BLaER1 (cell line): ENCODE measurements around the gene FTO.

Experiments
- H3K27ac ChIP-seq: shearing (Covaris generic); formaldehyde crosslinking; 2 replicates; pipeline ENCODE4 v1.8.1; 2022
- H3K27me3 ChIP-seq: shearing (Covaris generic); formaldehyde crosslinking; 2 replicates; pipeline ENCODE4 v1.8.1; 2022
- H3K36me3 ChIP-seq: shearing (Covaris generic); formaldehyde crosslinking; 2 replicates; pipeline ENCODE4 v1.8.1; 2022
- H3K4me1 ChIP-seq: shearing (Covaris generic); formaldehyde crosslinking; 2 replicates; pipeline ENCODE4 v1.8.1; 2022
- H3K4me2 ChIP-seq: shearing (Covaris generic); formaldehyde crosslinking; 2 replicates; pipeline ENCODE4 v1.8.1; 2022
- H3K4me3 ChIP-seq: shearing (Covaris generic); formaldehyde crosslinking; 2 replicates; pipeline ENCODE4 v1.8.1; 2022
- H3K9ac ChIP-seq: shearing (Covaris generic); formaldehyde crosslinking; 2 replicates; pipeline ENCODE4 v1.8.1; 2022
- H3K9me3 ChIP-seq: shearing (Covaris generic); formaldehyde crosslinking; 2 replicates; pipeline ENCODE4 v1.8.1; 2022
- H4K20me1 ChIP-seq: shearing (Covaris generic); formaldehyde crosslinking; 2 replicates; pipeline ENCODE4 v1.8.1; 2022
- Cebpa-rat ChIP-seq: shearing (Covaris generic); IDR thresholded peaks from 2 replicates; pipeline ENCODE4 v1.8.1; 2022

Gene FTO

GRCh38 chr16:53726625-53727024 is 22.7 kb downstream of the FTO start:
- H3K36me3 ChIP-seq, result peaks cover 7% of the 10 kb centered on the region; the same call in 1 of the 2 replicates
- peaks cover 6% of the 10 kb centered on the region; the same call in 1 of the 2 replicates for H3K4me1 ChIP-seq
- no peak overlapping the region for H3K9ac ChIP-seq
- H3K27me3 ChIP-seq, result no peaks in the 10 kb centered on the region
- H3K9me3 ChIP-seq, result peaks cover 10% of the 10 kb centered on the region; the same call in 1 of the 2 replicates
- no peak overlapping the region for H3K27ac ChIP-seq
- H4K20me1 ChIP-seq, result peaks cover 49% of the 10 kb centered on the region
- no peak for TF ChIP-seq Cebpa-rat
- H3K4me2 ChIP-seq, result no peak overlapping the region
- H3K4me3 ChIP-seq, result no peak overlapping the region

- Histone ChIP-seq H3K9ac (no peak overlapping the region), H3K27ac (no peak overlapping the region), H3K4me2 (no peak overlapping the region), H4K20me1 (peaks cover 41% of the 10 kb centered on the region), H3K4me3 (no peak overlapping the region), H3K36me3 (peaks cover 7% of the 10 kb centered on the region; the same call in 1 of the 2 replicates), H3K4me1 (peaks cover 6% of the 10 kb centered on the region; the same call in 1 of the 2 replicates), H3K27me3 (no peaks in the 10 kb centered on the region), H3K9me3 (peaks cover 19% of the 10 kb centered on the region; the same call in 1 of the 2 replicates)
- no peak for TF ChIP-seq Cebpa-rat
Observed at GRCh38 chr16:53730693-53731092, 26.7 kb downstream of the FTO start.

GRCh38 chr16:53732296-53732929 is 28.5 kb downstream of the FTO start:
- TF ChIP-seq Cebpa-rat, result no peak
- peaks cover 44% of the 10 kb centered on the region; the same call in 1 of the 2 replicates for H4K20me1 ChIP-seq
- H3K4me2 ChIP-seq, result no peak overlapping the region

GRCh38 chr16:53734908-53735307 is 31.0 kb downstream of the FTO start:
- Histone ChIP-seq H3K4me2 (no peak overlapping the region), H3K9ac (no peak overlapping the region), H3K27me3 (no peaks in the 10 kb centered on the region), H3K36me3 (no peaks in the 10 kb centered on the region), H3K4me3 (no peak overlapping the region), H3K9me3 (0 out of 2 replicates have a peak, but pooled peaks cover 12% of the 10 kb centered on the region), H4K20me1 (peaks cover 52% of the 10 kb centered on the region; the same call in 1 of the 2 replicates), H3K27ac (no peak overlapping the region), H3K4me1 (no peaks in the 10 kb centered on the region)
- no peak for TF ChIP-seq Cebpa-rat

More at GRCh38 chr16:53732296-53732929, 28.5 kb downstream of the FTO start:
- no peak overlapping the region for H3K9ac ChIP-seq
- H3K36me3 ChIP-seq, result peaks cover 7% of the 10 kb centered on the region; the same call in 1 of the 2 replicates
- H3K27me3 ChIP-seq, result no peaks in the 10 kb centered on the region
- no peaks in the 10 kb centered on the region for H3K4me1 ChIP-seq
- no peak overlapping the region for H3K4me3 ChIP-seq
- peaks cover 19% of the 10 kb centered on the region; the same call in 1 of the 2 replicates for H3K9me3 ChIP-seq
- H3K27ac ChIP-seq, result no peak overlapping the region

- no peaks in the 10 kb centered on the region for H3K4me1 ChIP-seq
- no peak overlapping the region for H3K4me3 ChIP-seq
- no peak overlapping the region for H3K4me2 ChIP-seq
- peaks cover 60% of the 10 kb centered on the region; the same call in 1 of the 2 replicates for H4K20me1 ChIP-seq
- no peak overlapping the region for H3K9ac ChIP-seq
- H3K36me3 ChIP-seq, result no peaks in the 10 kb centered on the region
- TF ChIP-seq Cebpa-rat, result no peak
- H3K9me3 ChIP-seq, result 0 out of 2 replicates have a peak, but pooled peaks cover 12% of the 10 kb centered on the region
- no peaks in the 10 kb centered on the region for H3K27me3 ChIP-seq
- no peak overlapping the region for H3K27ac ChIP-seq
Observed at GRCh38 chr16:53736297-53736696, 32.3 kb downstream of the FTO start.

- peaks cover 73% of the 10 kb centered on the region; the same call in 1 of the 2 replicates for H4K20me1 ChIP-seq
- no peaks in the 10 kb centered on the region for H3K27me3 ChIP-seq
- H3K27ac ChIP-seq, result no peak overlapping the region
- no peak overlapping the region for H3K4me3 ChIP-seq
- H3K36me3 ChIP-seq, result no peaks in the 10 kb centered on the region
- no peak overlapping the region for H3K9ac ChIP-seq
- no peak for TF ChIP-seq Cebpa-rat
- no peak overlapping the region for H3K4me2 ChIP-seq
- no peaks in the 10 kb centered on the region for H3K4me1 ChIP-seq
- 0 out of 2 replicates have a peak, but pooled peaks cover 2% of the 10 kb centered on the region for H3K9me3 ChIP-seq
Observed at GRCh38 chr16:53737552-53737951, 33.6 kb downstream of the FTO start.

- TF ChIP-seq Cebpa-rat, result no peak
- Histone ChIP-seq H3K27me3 (no peaks in the 10 kb centered on the region), H3K4me3 (no peak overlapping the region), H3K9me3 (no peaks in the 10 kb centered on the region), H3K27ac (no peak overlapping the region), H3K36me3 (no peaks in the 10 kb centered on the region), H3K9ac (no peak overlapping the region), H4K20me1 (peaks cover 77% of the 10 kb centered on the region; the same call in 1 of the 2 replicates), H3K4me1 (no peaks in the 10 kb centered on the region), H3K4me2 (no peak overlapping the region)
Observed at GRCh38 chr16:53740476-53740875, 36.5 kb downstream of the FTO start.

- Histone ChIP-seq H4K20me1 (peaks cover 77% of the 10 kb centered on the region; the same call in 1 of the 2 replicates), H3K9me3 (no peaks in the 10 kb centered on the region), H3K27ac (no peak overlapping the region), H3K4me2 (no peak overlapping the region), H3K36me3 (no peaks in the 10 kb centered on the region), H3K9ac (no peak overlapping the region), H3K4me1 (no peaks in the 10 kb centered on the region), H3K27me3 (no peaks in the 10 kb centered on the region), H3K4me3 (no peak overlapping the region)
- TF ChIP-seq Cebpa-rat, result no peak
Observed at GRCh38 chr16:53740933-53741531, 37.1 kb downstream of the FTO start.

GRCh38 chr16:53741546-53741945 is 37.6 kb downstream of the FTO start:
- no peak overlapping the region for H3K27ac ChIP-seq
- no peaks in the 10 kb centered on the region for H3K36me3 ChIP-seq
- H3K9ac ChIP-seq, result no peak overlapping the region
- H3K4me1 ChIP-seq, result no peaks in the 10 kb centered on the region
- H4K20me1 ChIP-seq, result peaks cover 75% of the 10 kb centered on the region; the same call in 1 of the 2 replicates
- no peak overlapping the region for H3K4me2 ChIP-seq
- H3K27me3 ChIP-seq, result no peaks in the 10 kb centered on the region
- H3K4me3 ChIP-seq, result no peak overlapping the region
- H3K9me3 ChIP-seq, result no peaks in the 10 kb centered on the region
- TF ChIP-seq Cebpa-rat, result no peak

GRCh38 chr16:53743149-53743566 is 39.2 kb downstream of the FTO start:
- TF ChIP-seq Cebpa-rat, result no peak
- Histone ChIP-seq H3K4me3 (no peak overlapping the region), H3K36me3 (no peaks in the 10 kb centered on the region; the same call in 1 of the 2 replicates), H3K27ac (no peak overlapping the region), H3K9ac (no peak overlapping the region), H3K4me2 (no peak overlapping the region), H4K20me1 (peaks cover 60% of the 10 kb centered on the region; the same call in 1 of the 2 replicates), H3K4me1 (no peaks in the 10 kb centered on the region), H3K9me3 (peaks cover 16% of the 10 kb centered on the region), H3K27me3 (no peaks in the 10 kb centered on the region)
